ENCODE data around the gene RNF19B.

Gene RNF19B

GRCh38 chr1:32944180-32944579 lies 20.4 kb downstream of the RNF19B start:
- no peak for TF ChIP-seq Cebpa-rat (IDR thresholded peaks at IDR 0.05)
- Histone ChIP-seq H3K27me3 (no peaks in the 10 kb centered on the region), H3K36me3 (peaks cover 94 to 100% (median 100%) of the 10 kb centered on the region in 11 experiments), H3K9me3 (replicated peaks in 1 of 11) (no peaks in the 10 kb centered on the region), H4K20me1 (peaks cover 28 to 100% (median 97%) of the 10 kb centered on the region in 11 experiments; a peak in 21 of 22 replicates), H3K4me1 (peaks cover 7 to 51% (median 14%) of the 10 kb centered on the region in 10 experiments; a peak in 16 of 20 replicates), H3K4me2 (no peak overlapping the region), H3K9ac (no peak overlapping the region), H3K4me3 (no peak overlapping the region), H3K27ac (no peak overlapping the region)

- Histone ChIP-seq H4K20me1 (peaks cover 0 to 99% (median 91%) of the 10 kb centered on the region in 11 experiments; a peak in 20 of 22 replicates), H3K9ac (peak overlapping the region in 4 of 11 experiments; percentile 4 to 34 (median 31); a peak in 4 of 22 replicates), H3K4me2 (peak overlapping the region in 5 of 11 experiments; percentile 17 to 81 (median 71); a peak in 9 of 22 replicates), H3K27ac (peak overlapping the region in 3 of 11 experiments; percentile 37 to 50 (median 45); a peak in 6 of 22 replicates), H3K27me3 (no peaks in the 10 kb centered on the region), H3K4me1 (peaks cover 0 to 83% (median 12%) of the 10 kb centered on the region in 10 experiments; a peak in 12 of 20 replicates), H3K4me3 (no peak overlapping the region), H3K9me3 (replicated peaks in 1 of 11) (no peaks in the 10 kb centered on the region), H3K36me3 (peaks cover 89 to 100% (median 100%) of the 10 kb centered on the region in 11 experiments)
- TF ChIP-seq Cebpa-rat (IDR thresholded peaks at IDR 0.05): no peak
Observed at GRCh38 chr1:32939655-32940371, 24.8 kb downstream of the RNF19B start.

- Histone ChIP-seq H4K20me1 (peaks cover 0 to 95% (median 78%) of the 10 kb centered on the region in 11 experiments; a peak in 20 of 22 replicates), H3K27me3 (no peaks in the 10 kb centered on the region), H3K4me1 (peaks cover 0 to 80% (median 18%) of the 10 kb centered on the region in 10 experiments; a peak in 11 of 20 replicates), H3K36me3 (peaks cover 74 to 100% (median 99%) of the 10 kb centered on the region in 11 experiments), H3K27ac (peak overlapping the region in 3 of 11 experiments; percentile 3 to 38 (median 8); a peak in 2 of 22 replicates), H3K9me3 (replicated peaks in 1 of 11) (no peaks in the 10 kb centered on the region), H3K4me2 (peak overlapping the region in 2 of 11 experiments; percentile 56 to 63; a peak in 4 of 22 replicates), H3K9ac (no peak overlapping the region), H3K4me3 (no peak overlapping the region)
- no peak for TF ChIP-seq Cebpa-rat (IDR thresholded peaks at IDR 0.05)
Observed at GRCh38 chr1:32937061-32937460, 27.5 kb downstream of the RNF19B start.

- 0 out of 22 replicates have a peak overlapping the region, but pooled peaks of 1 of the 11 experiments have one; percentile 8 for H3K27ac ChIP-seq
- H3K9me3 ChIP-seq (replicated peaks in 1 of 11): no peaks in the 10 kb centered on the region
- H4K20me1 ChIP-seq: peaks cover 0 to 79% (median 68%) of the 10 kb centered on the region in 11 experiments; a peak in 20 of 22 replicates
- no peak for TF ChIP-seq Cebpa-rat (IDR thresholded peaks at IDR 0.05)
- no peak overlapping the region for H3K9ac ChIP-seq
- H3K4me3 ChIP-seq: no peak overlapping the region
- H3K36me3 ChIP-seq: peaks cover 51 to 84% (median 75%) of the 10 kb centered on the region in 11 experiments
- H3K4me2 ChIP-seq: peak overlapping the region in 2 of 11 experiments; percentile 1 to 22; a peak in 3 of 22 replicates
- H3K27me3 ChIP-seq: no peaks in the 10 kb centered on the region
- peaks cover 0 to 55% (median 13%) of the 10 kb centered on the region in 10 experiments; a peak in 11 of 20 replicates for H3K4me1 ChIP-seq
Observed at GRCh38 chr1:32934535-32934934, 30.1 kb downstream of the RNF19B start.

GRCh38 chr1:32933742-32934322 lies 30.8 kb downstream of the RNF19B start:
- Histone ChIP-seq H3K4me3 (no peak overlapping the region), H3K36me3 (peaks cover 51 to 77% (median 68%) of the 10 kb centered on the region in 11 experiments), H3K4me1 (peaks cover 0 to 48% (median 10%) of the 10 kb centered on the region in 10 experiments; a peak in 10 of 20 replicates), H3K27ac (peak overlapping the region in 3 of 11 experiments; percentile 8 to 20 (median 13); a peak in 1 of 22 replicates), H3K9me3 (replicated peaks in 1 of 11) (no peaks in the 10 kb centered on the region), H3K9ac (no peak overlapping the region), H3K27me3 (no peaks in the 10 kb centered on the region), H4K20me1 (peaks cover 0 to 77% (median 62%) of the 10 kb centered on the region in 11 experiments; a peak in 20 of 22 replicates), H3K4me2 (peak overlapping the region in 2 of 11 experiments; percentile 1 to 22; a peak in 3 of 22 replicates)
- no peak for TF ChIP-seq Cebpa-rat (IDR thresholded peaks at IDR 0.05)

GRCh38 chr1:32931760-32932159 lies 32.8 kb downstream of the RNF19B start:
- H3K4me3 ChIP-seq: no peak overlapping the region
- H3K4me2 ChIP-seq: no peak overlapping the region
- peaks cover 31 to 56% (median 47%) of the 10 kb centered on the region in 11 experiments for H3K36me3 ChIP-seq
- peaks cover 0 to 58% (median 47%) of the 10 kb centered on the region in 11 experiments; a peak in 18 of 22 replicates for H4K20me1 ChIP-seq
- no peak overlapping the region for H3K9ac ChIP-seq
- peaks cover 0 to 6% (median 0%) of the 10 kb centered on the region in 11 experiments; a peak in 1 of 22 replicates for H3K9me3 ChIP-seq (replicated peaks in 1 of 11)
- no peak overlapping the region for H3K27ac ChIP-seq
- no peak for TF ChIP-seq Cebpa-rat (IDR thresholded peaks at IDR 0.05)
- H3K27me3 ChIP-seq: peaks cover 6 to 16% (median 9%) of the 10 kb centered on the region in 11 experiments
- H3K4me1 ChIP-seq: peaks cover 0 to 30% (median 10%) of the 10 kb centered on the region in 10 experiments; a peak in 10 of 20 replicates

- no peak for TF ChIP-seq Cebpa-rat (IDR thresholded peaks at IDR 0.05)
- Histone ChIP-seq H3K27ac (no peak overlapping the region), H3K9ac (no peak overlapping the region), H3K4me3 (no peak overlapping the region), H3K27me3 (peaks cover 30 to 40% (median 33%) of the 10 kb centered on the region in 11 experiments), H3K4me2 (no peak overlapping the region), H3K36me3 (peaks cover 7 to 32% (median 23%) of the 10 kb centered on the region in 11 experiments; a peak in 20 of 22 replicates), H3K9me3 (replicated peaks in 1 of 11) (peaks cover 0 to 6% (median 0%) of the 10 kb centered on the region in 11 experiments; a peak in 1 of 22 replicates), H3K4me1 (peaks cover 0 to 13% (median 6%) of the 10 kb centered on the region in 10 experiments; a peak in 8 of 20 replicates), H4K20me1 (peaks cover 3 to 51% (median 31%) of the 10 kb centered on the region in 11 experiments; a peak in 16 of 22 replicates)
Observed at GRCh38 chr1:32929366-32929765, 35.2 kb downstream of the RNF19B start.

- Histone ChIP-seq H3K27me3 (peaks cover 36 to 46% (median 40%) of the 10 kb centered on the region in 11 experiments), H3K4me1 (peaks cover 0 to 8% (median 1%) of the 10 kb centered on the region in 10 experiments; a peak in 6 of 20 replicates), H3K9ac (no peak overlapping the region), H3K4me3 (no peak overlapping the region), H3K27ac (no peak overlapping the region), H3K9me3 (replicated peaks in 1 of 11) (peaks cover 0 to 6% (median 0%) of the 10 kb centered on the region in 11 experiments; a peak in 1 of 22 replicates), H4K20me1 (peaks cover 3 to 47% (median 24%) of the 10 kb centered on the region in 11 experiments; a peak in 14 of 22 replicates), H3K36me3 (peaks cover under 1 to 25% (median 17%) of the 10 kb centered on the region in 11 experiments; a peak in 19 of 22 replicates), H3K4me2 (no peak overlapping the region)
- no peak for TF ChIP-seq Cebpa-rat (IDR thresholded peaks at IDR 0.05)
Observed at GRCh38 chr1:32928715-32929114, 35.9 kb downstream of the RNF19B start.
